HG03378 (cell line): ENCODE data around the gene CD248.
"Not testable (repeated sequence)": the region's sequence is repeated elsewhere in the genome, so short reads cannot be mapped to it uniquely, and the experiment has no call there.

Source experiments
- ATAC-seq: cut with Tn5 transposase; IDR thresholded peaks from one replicate; pipeline ENCODE4 v1.9.1; 2021; ENCODE audit warnings: mild to moderate bottlenecking, moderate library complexity; ENCODE audit not compliant: unreplicated experiment

The CD248 gene, protein sequence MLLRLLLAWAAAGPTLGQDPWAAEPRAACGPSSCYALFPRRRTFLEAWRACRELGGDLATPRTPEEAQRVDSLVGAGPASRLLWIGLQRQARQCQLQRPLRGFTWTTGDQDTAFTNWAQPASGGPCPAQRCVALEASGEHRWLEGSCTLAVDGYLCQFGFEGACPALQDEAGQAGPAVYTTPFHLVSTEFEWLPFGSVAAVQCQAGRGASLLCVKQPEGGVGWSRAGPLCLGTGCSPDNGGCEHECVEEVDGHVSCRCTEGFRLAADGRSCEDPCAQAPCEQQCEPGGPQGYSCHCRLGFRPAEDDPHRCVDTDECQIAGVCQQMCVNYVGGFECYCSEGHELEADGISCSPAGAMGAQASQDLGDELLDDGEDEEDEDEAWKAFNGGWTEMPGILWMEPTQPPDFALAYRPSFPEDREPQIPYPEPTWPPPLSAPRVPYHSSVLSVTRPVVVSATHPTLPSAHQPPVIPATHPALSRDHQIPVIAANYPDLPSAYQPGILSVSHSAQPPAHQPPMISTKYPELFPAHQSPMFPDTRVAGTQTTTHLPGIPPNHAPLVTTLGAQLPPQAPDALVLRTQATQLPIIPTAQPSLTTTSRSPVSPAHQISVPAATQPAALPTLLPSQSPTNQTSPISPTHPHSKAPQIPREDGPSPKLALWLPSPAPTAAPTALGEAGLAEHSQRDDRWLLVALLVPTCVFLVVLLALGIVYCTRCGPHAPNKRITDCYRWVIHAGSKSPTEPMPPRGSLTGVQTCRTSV

DNA sequence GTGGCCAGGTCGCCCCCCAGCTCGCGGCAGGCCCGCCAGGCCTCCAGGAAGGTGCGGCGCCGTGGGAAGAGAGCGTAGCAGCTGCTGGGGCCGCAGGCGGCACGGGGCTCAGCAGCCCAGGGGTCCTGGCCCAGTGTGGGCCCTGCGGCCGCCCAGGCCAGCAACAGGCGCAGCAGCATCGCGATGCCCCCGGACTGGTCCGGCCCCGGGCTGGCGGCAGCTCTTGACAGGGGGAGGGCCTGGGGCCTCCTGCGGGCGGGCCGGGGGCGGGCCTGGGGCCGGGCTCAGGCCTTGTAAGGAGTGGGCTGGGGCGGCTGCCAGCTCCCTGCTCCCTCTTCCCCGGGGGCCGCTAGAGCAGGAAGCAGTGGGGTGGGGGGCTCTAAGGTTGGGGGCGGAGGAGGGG, at the start of gene CD248:
TSS of gene CD248 (minus strand) at position 196 of the 403 bp plus-strand sequence. CDS start at position 179, 17 bp downstream.
- ATAC-seq, result no peak

- ATAC-seq, result no peak
Observed at GRCh38 chr11:66365711-66366619, 49.1 kb upstream of the CD248 start.

- ATAC-seq, result no peak
Observed at GRCh38 chr11:66365166-66365565, 48.3 kb upstream of the CD248 start.

DNA sequence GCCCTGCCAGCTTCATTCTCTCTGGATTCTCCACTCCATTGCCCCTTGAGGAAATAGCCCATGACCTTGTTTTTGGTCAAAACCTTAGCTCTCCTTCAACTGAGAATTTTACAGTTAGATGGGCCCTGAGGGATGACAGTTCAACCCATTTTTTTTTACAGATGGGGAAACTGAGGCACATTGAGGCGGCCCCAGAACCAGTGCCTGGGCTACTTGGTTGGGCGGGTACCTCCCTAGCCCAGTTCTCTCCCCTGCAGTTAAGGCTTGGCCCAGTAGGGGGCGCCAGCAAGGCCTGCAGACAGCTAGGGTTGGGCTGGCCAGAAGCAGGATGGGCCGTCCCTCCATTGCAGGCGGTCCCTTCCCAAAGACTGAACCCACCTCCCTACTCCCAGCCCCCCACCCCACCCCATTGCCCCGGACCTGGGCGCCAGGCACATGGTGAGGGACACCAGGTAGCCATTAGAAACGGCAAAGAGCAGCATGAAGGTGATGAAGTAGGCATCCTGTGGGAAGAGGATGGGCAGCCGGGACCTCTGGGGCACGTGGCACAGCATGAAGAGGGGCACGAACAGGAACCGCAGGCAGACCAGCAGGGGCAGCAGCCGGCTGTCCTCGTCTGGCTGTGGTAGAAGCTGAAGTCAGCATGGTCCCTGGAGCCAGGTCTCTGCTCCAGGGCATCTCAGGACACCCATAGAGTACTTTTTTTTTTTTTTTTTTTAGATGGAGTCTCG, 47.1 kb upstream of the CD248 start:
- ATAC-seq, result no peak

DNA sequence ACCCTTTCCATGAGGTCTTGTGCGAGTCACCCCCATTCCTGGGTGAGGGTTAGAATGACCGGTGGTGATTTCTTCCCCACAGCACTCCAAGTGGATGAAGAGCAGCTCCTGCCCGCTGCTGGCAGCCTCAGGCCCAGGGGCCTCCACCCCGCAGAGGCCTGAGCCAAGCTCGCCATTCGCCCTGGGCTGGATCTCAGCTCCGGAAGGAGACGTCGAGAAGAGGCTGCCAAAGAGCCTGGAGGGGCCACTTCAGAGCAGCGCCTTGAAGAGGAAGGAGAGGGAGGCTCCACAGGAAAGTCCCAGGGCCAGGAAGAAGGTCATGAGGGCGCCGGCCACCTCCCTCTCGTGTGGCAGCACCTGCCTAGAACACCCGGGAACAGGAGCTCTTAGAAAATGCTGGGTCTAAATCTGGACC, 46.4 kb upstream of the CD248 start:
- no peak for ATAC-seq

DNA sequence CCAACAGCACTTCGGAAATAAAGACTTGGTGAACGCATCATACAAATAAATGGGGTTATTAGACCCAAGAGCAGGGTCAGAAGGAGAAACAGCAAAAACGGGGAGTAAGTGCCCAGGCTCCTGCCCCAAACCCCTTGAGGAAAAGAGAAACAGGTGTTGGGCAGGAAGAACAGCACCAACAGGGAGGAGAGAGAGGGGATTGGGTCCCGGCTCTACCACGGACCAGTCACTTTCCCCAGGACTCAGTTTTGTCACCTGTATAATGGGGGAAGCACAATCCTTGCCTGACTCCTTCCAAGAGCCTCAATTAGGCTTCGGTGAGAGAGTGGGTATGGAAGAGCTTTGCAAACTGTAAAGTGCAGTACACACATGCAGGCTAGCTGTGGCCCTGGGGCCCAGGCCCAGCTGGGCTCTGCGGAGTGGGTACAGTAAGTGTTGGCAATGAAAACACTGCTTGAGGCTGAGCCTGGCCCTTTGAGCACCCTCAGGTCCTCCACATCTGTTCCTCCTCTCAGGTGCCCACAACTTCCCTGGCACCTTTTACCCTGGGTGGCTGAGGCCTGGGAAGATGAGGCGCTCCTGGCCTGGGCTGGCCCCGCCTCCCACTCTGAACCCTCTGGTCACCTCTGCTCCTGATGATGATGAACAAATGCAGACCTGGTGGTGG, 45.8 kb upstream of the CD248 start:
- no peak for ATAC-seq

- ATAC-seq, result no peak
Observed at GRCh38 chr11:66361502-66361941, 44.7 kb upstream of the CD248 start.

DNA sequence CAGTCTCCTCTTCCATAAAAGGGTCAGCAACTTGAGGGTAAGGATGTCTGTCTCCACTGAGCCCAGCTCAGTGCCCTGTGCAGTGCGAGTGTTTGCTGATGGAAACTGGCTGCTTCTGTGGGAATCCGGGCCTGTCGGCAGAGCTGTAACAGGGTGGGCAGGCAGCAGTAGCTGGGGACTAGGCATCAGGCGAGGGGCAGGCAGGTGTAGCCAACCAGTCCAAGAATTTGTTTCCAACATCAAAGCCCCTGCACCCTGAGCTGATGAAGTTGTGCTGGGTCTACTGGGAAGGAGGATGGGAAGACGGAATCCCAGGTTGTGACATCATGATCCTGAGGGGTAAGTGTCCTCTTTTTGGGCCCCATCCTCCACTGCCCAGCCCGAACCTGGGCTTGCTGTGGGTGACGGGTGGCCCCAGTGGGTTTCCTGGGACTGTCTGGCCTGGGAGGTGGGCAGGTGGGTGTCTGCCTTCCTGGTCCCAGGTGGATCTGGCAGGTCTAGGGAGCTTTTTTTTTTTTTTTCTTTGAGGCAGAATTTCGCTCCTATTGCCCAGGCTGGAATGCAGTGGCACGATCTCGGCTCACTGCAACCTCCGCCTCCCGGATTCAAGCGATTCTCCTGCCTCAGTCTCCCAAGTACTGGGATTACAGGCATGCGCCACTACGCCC, 43.7 kb upstream of the CD248 start:
- no peak for ATAC-seq

DNA sequence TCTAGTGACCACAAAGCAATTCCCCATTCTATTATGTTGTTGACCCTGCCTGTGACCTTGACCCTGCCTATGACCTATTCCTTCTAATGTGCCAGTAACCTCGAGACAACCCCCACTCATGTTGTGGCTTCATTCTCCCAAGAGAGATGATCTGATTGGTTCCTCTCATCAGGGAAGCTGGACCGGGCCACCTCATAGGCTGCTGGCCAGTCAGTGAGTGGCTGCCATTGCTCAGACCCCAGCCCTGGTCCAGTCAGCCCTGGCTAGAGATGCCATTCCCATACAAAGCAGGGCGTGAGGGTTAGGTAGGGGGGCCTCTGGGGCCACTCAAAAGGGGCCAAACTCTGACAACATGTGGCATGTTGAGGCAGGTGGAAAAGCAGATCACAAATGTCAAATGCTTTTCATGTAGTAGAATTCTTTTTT, 42.8 kb upstream of the CD248 start:
- ATAC-seq, result no peak

GRCh38 chr11:66350560-66351235, 33.9 kb upstream of the CD248 start:
- not testable (repeated sequence) for ATAC-seq

DNA sequence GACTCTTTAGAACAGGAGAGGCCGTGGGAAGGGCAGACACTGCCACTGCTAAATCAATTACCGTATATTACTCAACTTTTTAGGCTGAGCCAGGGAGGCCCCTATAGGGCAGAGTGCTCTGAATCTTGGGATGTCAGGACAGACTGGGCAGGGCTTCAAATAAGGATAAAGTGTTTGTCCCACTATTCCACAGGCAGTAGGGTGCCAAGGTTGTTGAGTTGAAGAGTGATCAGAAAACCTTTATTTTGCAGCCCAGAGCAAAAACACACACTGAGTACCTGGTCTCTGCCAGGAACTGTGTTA, 32.2 kb upstream of the CD248 start:
- ATAC-seq, result no peak

DNA sequence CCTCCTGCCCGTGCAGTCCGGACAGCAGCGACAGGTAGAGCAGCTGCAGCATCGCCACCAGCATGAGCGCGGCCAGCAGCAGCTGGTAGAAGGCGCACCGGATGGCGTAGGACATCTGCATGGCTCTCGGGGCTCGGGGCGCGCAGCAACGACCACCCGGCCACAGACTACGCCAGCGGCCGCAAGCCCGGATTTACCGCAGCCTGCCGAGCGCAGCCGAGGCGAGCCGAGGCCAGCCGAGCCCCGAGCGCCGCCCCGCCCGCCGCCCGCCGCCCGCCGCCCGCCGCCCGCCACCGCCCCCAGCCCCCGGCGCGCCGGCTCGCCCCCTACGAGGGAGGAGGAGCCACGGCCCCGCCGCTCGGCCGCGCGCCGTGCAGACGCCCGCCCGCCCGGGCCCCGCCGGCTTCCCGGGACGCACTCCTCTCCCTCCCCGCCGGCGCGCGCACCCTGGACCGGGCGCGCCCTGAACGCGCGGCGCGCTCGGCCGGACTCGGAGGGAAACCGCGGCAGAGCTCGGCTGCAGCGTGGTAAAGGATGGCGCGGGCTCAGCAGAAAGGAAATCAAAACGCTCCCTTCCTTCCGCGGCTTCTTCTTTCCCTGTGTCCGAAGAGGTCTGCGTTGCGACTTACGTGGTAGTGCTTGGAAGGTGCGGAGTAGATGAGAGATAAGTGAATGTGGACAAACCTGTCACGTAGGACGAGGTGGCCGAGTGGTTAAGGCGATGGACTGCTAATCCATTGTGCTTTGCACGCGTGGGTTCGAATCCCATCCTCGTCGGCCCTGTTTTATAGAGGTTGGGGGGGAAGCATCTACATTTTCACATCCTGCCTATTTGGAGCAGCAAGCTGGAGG, 30.8 kb upstream of the CD248 start, which contains the start of gene B4GAT1:
TSS of gene B4GAT1 (minus strand) at position 205 of the 852 bp plus-strand sequence. CDS start at position 121, 84 bp downstream.
- ATAC-seq, result peak; percentile 39

GRCh38 chr11:66346476-66347424, 29.9 kb upstream of the CD248 start:
- ATAC-seq, result no peak

DNA sequence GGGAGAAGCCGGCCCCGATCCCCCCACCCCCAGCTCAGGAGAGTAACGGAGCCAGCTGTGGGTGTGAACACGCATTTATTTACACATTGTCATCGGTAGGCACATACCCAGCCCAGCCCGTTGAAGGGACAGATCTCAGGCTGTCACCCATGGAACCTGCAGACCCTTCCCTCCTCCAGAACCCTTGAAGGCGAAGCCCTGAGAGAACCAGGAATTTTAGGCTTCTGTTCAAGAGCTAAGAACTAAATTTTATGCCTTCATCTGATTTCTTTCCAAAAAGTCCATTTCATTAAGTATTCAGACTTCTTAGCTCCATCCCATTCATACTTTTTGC, 28.4 kb upstream of the CD248 start:
- peak; percentile 5 for ATAC-seq

GRCh38 chr11:66344550-66345315, 27.9 kb upstream of the CD248 start, which contains the start of gene BRMS1:
Gene BRMS1 (minus strand): TSS chr11:66345104. CDS start chr11:66342234, 2,870 bp downstream.
- peak; percentile 59 for ATAC-seq

DNA sequence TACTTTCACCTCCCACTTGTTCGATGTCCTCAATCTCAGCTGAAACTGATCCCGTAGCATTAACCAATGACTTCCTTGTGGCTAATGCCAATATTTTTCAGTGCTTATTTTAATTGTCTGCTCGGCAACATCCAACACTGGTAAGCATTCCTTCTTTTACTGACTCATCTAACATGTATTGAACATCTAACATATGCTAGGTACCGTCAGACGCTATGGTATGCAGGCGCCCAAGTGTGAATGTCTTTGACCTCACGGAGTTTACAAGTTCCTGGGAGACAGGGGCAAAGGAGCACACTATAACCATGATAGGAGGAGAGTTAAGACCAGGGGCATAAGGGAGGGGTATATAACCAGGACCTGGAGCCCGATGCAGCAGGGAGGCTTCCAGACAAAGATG, 26.3 kb upstream of the CD248 start:
- ATAC-seq, result no peak
